Measurements from ENCODE around the gene ESR2. TPM values are rescaled to one million over a fixed set of nuclear protein-coding genes. Genes with fewer than 3 reads are reported as not detected.

The ESR2 gene
- total RNA-seq, 2 experiments from 2014 or later, result 0.31 to 0.43 TPM

GRCh38 chr14:64229489-64229888 lies 64.7 kb downstream of the ESR2 start:
- Mint-ChIP-seq H3K27ac (no peak overlapping the region), H3K36me3 (ENCODE audit: low read depth) (peaks cover 3% of the 10 kb centered on the region), H3K4me3 (no peak overlapping the region), H3K9me3 (no peaks in the 10 kb centered on the region), H3K27me3 (no peaks in the 10 kb centered on the region), H3K4me1 (ENCODE audit: low read depth) (peaks cover 14% of the 10 kb centered on the region)
- intact Hi-C loops (cut with micrococcal nuclease), result no loop called here
- ChIA-PET POLR2A (no interaction called here), CTCF (interaction anchor here (0.7 to 1.8 kb wide), 2 partner anchors 65 to 72 kb away, joined by 3 to 7 read pairs; partner anchors contain the start of gene ESR2)
- DNase-seq, result no peak
- TF ChIP-seq CTCF (IDR thresholded peaks at IDR 0.05), result no peak
- ATAC-seq, result no peak

- Mint-ChIP-seq H3K36me3 (ENCODE audit: low read depth) (peaks cover 4% of the 10 kb centered on the region), H3K27me3 (no peaks in the 10 kb centered on the region)
Observed at GRCh38 chr14:64227856-64228255, 66.3 kb downstream of the ESR2 start.

GRCh38 chr14:64225151-64225757 lies 68.9 kb downstream of the ESR2 start:
- Mint-ChIP-seq H3K27ac (no peak overlapping the region), H3K9me3 (no peaks in the 10 kb centered on the region), H3K36me3 (ENCODE audit: low read depth) (peaks cover 10% of the 10 kb centered on the region), H3K27me3 (no peaks in the 10 kb centered on the region), H3K4me1 (ENCODE audit: low read depth) (no peaks in the 10 kb centered on the region), H3K4me3 (no peak overlapping the region)
- ChIA-PET POLR2A (no interaction called here), CTCF (no interaction called here)
- DNase-seq, result no peak
- no peak for TF ChIP-seq CTCF (IDR thresholded peaks at IDR 0.05)
- no peak for ATAC-seq
- intact Hi-C loops (cut with micrococcal nuclease), result no loop called here

More at GRCh38 chr14:64227856-64228255, 66.3 kb downstream of the ESR2 start:
- DNase-seq, result no peak
- ATAC-seq, result no peak
- CTCF ChIA-PET, result interaction anchor here (1.0 kb wide), 1 partner anchor 67 kb away, joined by 3 read pairs; the partner anchor contains the start of gene ESR2
- Mint-ChIP-seq H3K4me1 (ENCODE audit: low read depth) (peaks cover 10% of the 10 kb centered on the region), H3K4me3 (no peak overlapping the region), H3K9me3 (no peaks in the 10 kb centered on the region), H3K27ac (no peak overlapping the region)
- no peak for TF ChIP-seq CTCF (IDR thresholded peaks at IDR 0.05)
- POLR2A ChIA-PET, result no interaction called here
- intact Hi-C loops (cut with micrococcal nuclease), result no loop called here

GRCh38 chr14:64221391-64222003 lies 72.7 kb downstream of the ESR2 start:
- TF ChIP-seq CTCF (IDR thresholded peaks at IDR 0.05), result no peak
- Mint-ChIP-seq H3K27me3 (no peaks in the 10 kb centered on the region), H3K4me3 (no peak overlapping the region), H3K9me3 (no peaks in the 10 kb centered on the region), H3K4me1 (ENCODE audit: low read depth) (no peaks in the 10 kb centered on the region), H3K27ac (no peak overlapping the region), H3K36me3 (ENCODE audit: low read depth) (peaks cover 14% of the 10 kb centered on the region)
- intact Hi-C loops (cut with micrococcal nuclease), result no loop called here
- CTCF ChIA-PET, result no interaction called here
- ATAC-seq (no peak), DNase-seq (no peak)
- POLR2A ChIA-PET, result no interaction called here

GRCh38 chr14:64220466-64220865 lies 73.7 kb downstream of the ESR2 start:
- H3K9me3 Mint-ChIP-seq, result no peaks in the 10 kb centered on the region
- ATAC-seq (no peak), DNase-seq (no peak)
- H3K4me3 Mint-ChIP-seq, result no peak overlapping the region
- no peaks in the 10 kb centered on the region for H3K27me3 Mint-ChIP-seq
- ChIA-PET POLR2A (interaction anchor here (1.4 kb wide), 1 partner anchor 15 kb away, joined by 3 read pairs; no protein-coding TSS in a partner anchor), CTCF (interaction anchor here (0.7 kb wide), 1 partner anchor 28 kb away, joined by 3 read pairs; no protein-coding TSS in a partner anchor)
- peaks cover 23% of the 10 kb centered on the region for H3K36me3 Mint-ChIP-seq (ENCODE audit: low read depth)
- intact Hi-C loops (cut with micrococcal nuclease), result no loop called here
- no peak overlapping the region for H3K27ac Mint-ChIP-seq
- TF ChIP-seq CTCF (IDR thresholded peaks at IDR 0.05), result no peak
- no peaks in the 10 kb centered on the region for H3K4me1 Mint-ChIP-seq (ENCODE audit: low read depth)
